Fibroblast of gingiva (primary cell): Measurements from ENCODE around the gene MACF1.

Source experiments
- DNase-seq: peaks from one replicate; pipeline ENCODE4 v3.0.0-alpha.2; 2011; ENCODE audit warnings: low read depth

The MACF1 gene

GRCh38 chr1:39214998-39215873, 10.7 kb downstream of the MACF1 start:
- DNase-seq, result no peak

- no peak for DNase-seq
Measured at GRCh38 chr1:39216771-39217170, 12.3 kb downstream of the MACF1 start.

GRCh38 chr1:39220891-39221870, 16.7 kb downstream of the MACF1 start:
- no peak for DNase-seq

GRCh38 chr1:39224295-39224829, 19.9 kb downstream of the MACF1 start:
- DNase-seq, result no peak

GRCh38 chr1:39226836-39227235, 22.3 kb downstream of the MACF1 start:
- no peak for DNase-seq

- no peak for DNase-seq
Measured at GRCh38 chr1:39228252-39228651, 23.8 kb downstream of the MACF1 start.

GRCh38 chr1:39229504-39229903, 25.0 kb downstream of the MACF1 start:
- no peak for DNase-seq

GRCh38 chr1:39230261-39231190, 26.0 kb downstream of the MACF1 start:
- DNase-seq, result peak; percentile 56

GRCh38 chr1:39236971-39237370, 32.5 kb downstream of the MACF1 start:
- no peak for DNase-seq

GRCh38 chr1:39238476-39238875, 34.0 kb downstream of the MACF1 start:
- peak; percentile 42 for DNase-seq

GRCh38 chr1:39239968-39240367, 35.5 kb downstream of the MACF1 start:
- DNase-seq, result no peak

- no peak for DNase-seq
Measured at GRCh38 chr1:39243302-39243701, 38.8 kb downstream of the MACF1 start.

GRCh38 chr1:39250460-39251240, 46.2 kb downstream of the MACF1 start:
- no peak for DNase-seq

- peak; percentile 7 for DNase-seq
Measured at GRCh38 chr1:39255222-39255621, 50.7 kb downstream of the MACF1 start.

- peak; percentile 31 for DNase-seq
Measured at GRCh38 chr1:39258146-39258924, 53.8 kb downstream of the MACF1 start.

GRCh38 chr1:39258925-39259244, 54.4 kb downstream of the MACF1 start:
- DNase-seq, result no peak

- DNase-seq, result peak; percentile 89
Measured at GRCh38 chr1:39261712-39262221, 57.3 kb downstream of the MACF1 start.

GRCh38 chr1:39262802-39263201, 58.3 kb downstream of the MACF1 start:
- DNase-seq, result no peak

- peak; percentile 6 for DNase-seq
Measured at GRCh38 chr1:39266269-39266668, 61.8 kb downstream of the MACF1 start.

GRCh38 chr1:39266792-39267191, 62.3 kb downstream of the MACF1 start:
- no peak for DNase-seq
